GM12878 (cell line): ENCODE measurements around the gene TMC5. TPM values are rescaled to one million over a fixed set of nuclear protein-coding genes. Genes with fewer than 3 reads are reported as not detected.
A peak's percentile ranks its signal among the peaks of the same experiment; 100 is the strongest.

Source experiments
- ATAC-seq: fragments of 200-7000 bp; cut with Tn5 transposase; 3 replicates; pipeline ENCODE4 v1.9.1; 2020; ENCODE audit warnings: mild to moderate bottlenecking, moderate library complexity
- Bru-seq: library from RNA; stranded (reverse); fragments of 400-500 nt; gene quantifications from one replicate; lab custom pipeline; 2021; lab: Mats Ljungman, UMichigan
- BruChase-seq, 2 experiments: library from RNA; stranded (reverse); fragments of 400-500 nt; gene quantifications; one replicate each; lab custom pipeline; 2021; lab: Mats Ljungman, UMichigan
- BruUV-seq: library from RNA; stranded (reverse); fragments of 400-500 nt; replicated peaks from 2 replicates; lab custom pipeline; 2021; lab: Mats Ljungman, UMichigan
- CTCF ChIA-PET: fragments of 300-600 bp; sonication (Branson Sonifier 250); formaldehyde crosslinking; extraction: SDS; loops from one replicate; lab custom pipeline; 2021; ENCODE audit warnings: inconsistent platforms; lab: Yijun Ruan, JAX
- POLR2A ChIA-PET: fragments of 350-600 bp; formaldehyde crosslinking; extraction: SDS; loops from one replicate; lab custom pipeline; 2021; ENCODE audit warnings: inconsistent platforms; lab: Charles Lee
- RAD21 ChIA-PET: fragments of 300-600 bp; sonication (Branson Sonifier 250); formaldehyde crosslinking; loops from one replicate; lab custom pipeline; 2023; ENCODE audit warnings: antibody characterized with exemption; ENCODE audit not compliant: unreplicated experiment; lab: Charles Lee
- SMC1A ChIA-PET: fragments of 300-600 bp; sonication (Branson Sonifier 250); formaldehyde crosslinking; loops from one replicate; lab custom pipeline; 2023; ENCODE audit not compliant: unreplicated experiment, uncharacterized antibody; lab: Charles Lee
- DNase-seq: peaks from one replicate; pipeline ENCODE4 v3.0.0-alpha.2; 2011; ENCODE audit warnings: low read depth, low spot score
- FAIRE-seq: peaks from 3 replicates; lab custom pipeline; 2011; peaks lifted over from hg19 to GRCh38; lab: Jason Lieb, UNC
- H2AFZ ChIP-seq: 2 replicates; pipeline ENCODE4 v1.6.0; 2011; ENCODE audit warnings: low read depth, low read length, control low read depth; ENCODE audit not compliant: control insufficient read depth
- H3K27ac ChIP-seq: 2 replicates; pipeline ENCODE4 v1.5.1; 2011; ENCODE audit warnings: control low read depth; ENCODE audit not compliant: control insufficient read depth, insufficient read depth
- H3K27me3 ChIP-seq, 2 experiments: replicated peaks in 1 of 2; 2 replicates each; pipeline versions ENCODE4 v1.6.0 to v1.6.1; 2011; ENCODE audit warnings: low read length in 1 of 2; ENCODE audit not compliant: control insufficient read depth in 2 of 2, insufficient read depth in 2 of 2
- H3K36me3 ChIP-seq, 2 experiments: 2 replicates each; pipeline ENCODE4 v1.5.1; 2011; ENCODE audit warnings: low read length in 1 of 2; ENCODE audit not compliant: control insufficient read depth in 2 of 2, insufficient read depth in 2 of 2
- H3K4me1 ChIP-seq: 2 replicates; pipeline ENCODE4 v1.6.1; 2011; ENCODE audit warnings: mild to moderate bottlenecking, low read length, moderate library complexity, mixed read lengths; ENCODE audit not compliant: control insufficient read depth, insufficient read depth
- H3K4me2 ChIP-seq: 2 replicates; pipeline ENCODE4 v1.6.0; 2011; ENCODE audit warnings: control low read depth; ENCODE audit not compliant: control insufficient read depth, insufficient read depth
- H3K4me3 ChIP-seq: fragments of 200-600 bp; sonication (generic); 2 replicates; pipeline ENCODE4 v1.5.1; 2016
- H3K79me2 ChIP-seq: 2 replicates; pipeline ENCODE4 v1.6.0; 2011; ENCODE audit warnings: low read length; ENCODE audit not compliant: control insufficient read depth, insufficient read depth
- H3K9ac ChIP-seq: 2 replicates; pipeline ENCODE4 v1.8.0; 2011; ENCODE audit warnings: low read length, control low read depth, mixed read lengths; ENCODE audit not compliant: control insufficient read depth, insufficient read depth
- H3K9me3 ChIP-seq: replicated peaks from 3 replicates; pipeline ENCODE4 v1.5.1; 2011; ENCODE audit warnings: mild to moderate bottlenecking, low read length; ENCODE audit not compliant: control insufficient read depth, insufficient read depth
- H4K20me1 ChIP-seq: 2 replicates; pipeline ENCODE4 v1.6.0; 2011; ENCODE audit not compliant: control insufficient read depth, insufficient read depth
- CBFB ChIP-seq: IDR thresholded peaks from 2 replicates; pipeline ENCODE4 v1.6.1; 2016; ENCODE audit warnings: antibody characterized with exemption, low read depth
- CEBPB ChIP-seq, 2 experiments: fragments of 150-350 bp in 1 of 2; IDR thresholded peaks; 2 replicates each; pipeline ENCODE4 v1.6.1; 2012 to 2014; ENCODE audit warnings: low read depth in 2 of 2, low read length in 2 of 2, borderline replicate concordance in 1 of 2, inconsistent platforms in 1 of 2
- GABPA ChIP-seq: IDR thresholded peaks from 2 replicates; pipeline ENCODE4 v1.6.1; 2014; ENCODE audit warnings: antibody characterized with exemption, low read depth, mild to moderate bottlenecking, inconsistent platforms
- HDAC2 ChIP-seq: fragments of 200-600 bp; sonication (generic); IDR thresholded peaks from 2 replicates; pipeline ENCODE4 v1.6.1; 2017
- IRF3 ChIP-seq: fragments of 450-650 bp; IDR thresholded peaks from 2 replicates; pipeline ENCODE4 v1.6.1; 2014; ENCODE audit warnings: mild to moderate bottlenecking
- MYB ChIP-seq: fragments of 150-350 bp; IDR thresholded peaks from 2 replicates; pipeline ENCODE4 v1.6.1; 2014; ENCODE audit warnings: mild to moderate bottlenecking, low read depth, low read length, borderline replicate concordance
- NFYB ChIP-seq: IDR thresholded peaks from 2 replicates; pipeline ENCODE4 v1.6.1; 2011; ENCODE audit warnings: low read depth, mild to moderate bottlenecking, low read length, improper control_type of control experiment, moderate library complexity; ENCODE audit not compliant: insufficient read depth
- NR2C1 ChIP-seq: fragments of 450-650 bp; IDR thresholded peaks from 2 replicates; pipeline ENCODE4 v1.6.1; 2017; ENCODE audit warnings: antibody characterized with exemption, mild to moderate bottlenecking, moderate library complexity
- PBX3 ChIP-seq: IDR thresholded peaks from 2 replicates; pipeline ENCODE4 v1.6.1; 2011; ENCODE audit warnings: mild to moderate bottlenecking, low read depth, low read length, moderate library complexity; ENCODE audit not compliant: insufficient replicate concordance
- POLR2A ChIP-seq: IDR thresholded peaks from 2 replicates; pipeline ENCODE4 v1.6.1; 2011; ENCODE audit warnings: low read depth, mild to moderate bottlenecking, low read length
- RAD51 ChIP-seq: fragments of 450-650 bp; IDR thresholded peaks from 2 replicates; pipeline ENCODE4 v1.6.1; 2016; ENCODE audit warnings: moderate library complexity, mild to moderate bottlenecking, inconsistent platforms
- SIN3A ChIP-seq: IDR thresholded peaks from 2 replicates; pipeline ENCODE4 v1.6.1; 2012; ENCODE audit warnings: low read depth, low read length, improper control_type of control experiment
- SP1 ChIP-seq: IDR thresholded peaks from one replicate; pipeline ENCODE4 v1.6.1; 2011; ENCODE audit warnings: low read depth, low read length
- ZNF217 ChIP-seq: fragments of 450-650 bp; IDR thresholded peaks from 2 replicates; pipeline ENCODE4 v1.6.1; 2017; ENCODE audit warnings: antibody characterized with exemption, mild to moderate bottlenecking
- WGBS: methylation state at CpG from one replicate; pipeline ENCODE4 v1.1.6; 2016; ENCODE audit warnings: low lambda C conversion rate; ENCODE audit not compliant: insufficient replicate concordance, insufficient coverage; ENCODE audit errors: missing lambda C conversion rate; 5-methylcytosine and 5-hydroxymethylcytosine counted together
- in situ Hi-C: fragments of 300-500 bp; cut with MboI; formaldehyde crosslinking; loops from 9 replicates; pipeline ENCODE4 v1.14.3; 2018; ENCODE audit warnings: mixed read lengths
- intact Hi-C: fragments of 100-400 bp; cut with micrococcal nuclease; formaldehyde crosslinking; loops from one replicate; pipeline ENCODE4 v1.14.2; 2022; ENCODE audit not compliant: unreplicated experiment
- long read RNA-seq, 2 experiments: library from polyadenylated mRNA; unstranded; transcript quantifications; one replicate each; pipeline ENCODE4 v2.0.0, GENCODE V29; 2019 to 2020
- polyA minus RNA-seq, 3 experiments: library from RNA; depleted of rRNA, polyadenylated mRNA; stranded (reverse); fragments of >200 nt; gene quantifications; 2 replicates each; pipeline ENCODE4 v1.2.3, GENCODE V29; 2011
- polyA plus RNA-seq, 11 experiments: library from polyadenylated mRNA; depleted of rRNA in 4 of 11; unstranded in 6 of 11; stranded (reverse) in 5 of 11; fragments of >200 nt; fragmentation: Nextera tagmentation in 4 of 11; fragmentation: Illumina TruSeq in 1 of 11; extraction: Ambion mirVana in 4 of 11; extraction: Trizol in 1 of 11; gene quantifications; 1 replicate in 1 of 11; 2 replicates in 10 of 11; pipeline versions ENCODE4 v1.2.1 to v1.2.3, GENCODE V29; 2011 to 2016; ENCODE audit warnings: inconsistent platforms in 2 of 11, missing spikeins in 2 of 11, low read depth in 1 of 11
- total RNA-seq, 4 experiments: library from RNA; depleted of rRNA in 3 of 4; stranded (reverse); fragments of >200 nt in 3 of 4; fragmentation: Illumina TruSeq in 1 of 4; extraction: Trizol in 1 of 4; gene quantifications; 2 replicates each; pipeline versions ENCODE4 v1.2.1 to v1.2.3, GENCODE V29; 2013 to 2021
- TF ChIP-seq, protein P1 (sequence below): IDR thresholded peaks from 2 replicates; pipeline ENCODE4 v1.6.1; 2012; ENCODE audit warnings: low read depth, low read length, improper control_type of control experiment

TMC5 gene, protein sequence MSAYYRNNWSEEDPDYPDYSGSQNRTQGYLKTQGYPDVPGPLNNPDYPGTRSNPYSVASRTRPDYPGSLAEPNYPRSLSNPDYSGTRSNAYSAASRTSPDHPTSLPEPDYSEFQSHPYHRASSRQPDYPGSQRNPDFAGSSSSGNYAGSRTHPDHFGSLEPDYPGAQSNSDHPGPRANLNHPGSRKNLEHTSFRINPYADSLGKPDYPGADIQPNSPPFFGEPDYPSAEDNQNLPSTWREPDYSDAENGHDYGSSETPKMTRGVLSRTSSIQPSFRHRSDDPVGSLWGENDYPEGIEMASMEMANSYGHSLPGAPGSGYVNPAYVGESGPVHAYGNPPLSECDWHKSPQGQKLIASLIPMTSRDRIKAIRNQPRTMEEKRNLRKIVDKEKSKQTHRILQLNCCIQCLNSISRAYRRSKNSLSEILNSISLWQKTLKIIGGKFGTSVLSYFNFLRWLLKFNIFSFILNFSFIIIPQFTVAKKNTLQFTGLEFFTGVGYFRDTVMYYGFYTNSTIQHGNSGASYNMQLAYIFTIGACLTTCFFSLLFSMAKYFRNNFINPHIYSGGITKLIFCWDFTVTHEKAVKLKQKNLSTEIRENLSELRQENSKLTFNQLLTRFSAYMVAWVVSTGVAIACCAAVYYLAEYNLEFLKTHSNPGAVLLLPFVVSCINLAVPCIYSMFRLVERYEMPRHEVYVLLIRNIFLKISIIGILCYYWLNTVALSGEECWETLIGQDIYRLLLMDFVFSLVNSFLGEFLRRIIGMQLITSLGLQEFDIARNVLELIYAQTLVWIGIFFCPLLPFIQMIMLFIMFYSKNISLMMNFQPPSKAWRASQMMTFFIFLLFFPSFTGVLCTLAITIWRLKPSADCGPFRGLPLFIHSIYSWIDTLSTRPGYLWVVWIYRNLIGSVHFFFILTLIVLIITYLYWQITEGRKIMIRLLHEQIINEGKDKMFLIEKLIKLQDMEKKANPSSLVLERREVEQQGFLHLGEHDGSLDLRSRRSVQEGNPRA
- total RNA-seq (2013; cell fraction: nucleolus; rRNA removed) = 0.06 TPM in 1 of 2 replicates, not detected in the other
- total RNA-seq (2014; rRNA removed) = 0.27 TPM in 1 of 2 replicates, not detected in the other
- not detected in 2 replicates for total RNA-seq (2014; rRNA removed; fragmentation: Illumina TruSeq; extraction: Trizol)
- 0.19 TPM in 1 of 2 replicates, not detected in the other for total RNA-seq (2021)
- not detected for polyA plus RNA-seq (2011; ENCODE audit: low read depth)
- 0.01 TPM in 1 of 2 replicates, not detected in the other for polyA plus RNA-seq (2011; rRNA removed)
- polyA plus RNA-seq (2011; cell fraction: cytosol; rRNA removed) = not detected in 2 replicates
- not detected in 2 replicates for polyA plus RNA-seq (2011; cell fraction: nucleus; rRNA removed)
- polyA plus RNA-seq (2012) = not detected in 2 replicates
- polyA plus RNA-seq (2014; fragmentation: Illumina TruSeq; extraction: Trizol) = 0.04 TPM in 1 of 2 replicates, not detected in the other
- polyA plus RNA-seq (2014; fragmentation: Nextera tagmentation; extraction: Ambion mirVana) = under 1 TPM; 0.07 to 0.08 TPM
- not detected in 2 replicates for polyA plus RNA-seq (2014; rRNA removed)
- polyA plus RNA-seq (2016; fragmentation: Nextera tagmentation; extraction: Ambion mirVana) = under 1 TPM in 1 of 2 experiments, not detected in 1; 0.10 TPM
- polyA minus RNA-seq (2011; rRNA and poly(A)+ RNA removed) = not detected in 2 replicates
- polyA minus RNA-seq (2011; cell fraction: cytosol; rRNA and poly(A)+ RNA removed) = not detected in 2 replicates
- not detected in 2 replicates for polyA minus RNA-seq (2011; cell fraction: nucleus; rRNA and poly(A)+ RNA removed)
- Bru-seq, nascent RNA = percentile 3 among the genes with signal in this experiment
- percentile 2 among the genes with signal in this experiment for BruChase-seq, experiment 1, labeled RNA remaining after a 6-hour chase
- BruChase-seq, experiment 2, labeled RNA remaining after a 2-hour chase = percentile 4 among the genes with signal in this experiment
- long read RNA-seq, experiment 1 = 0 reads
- long read RNA-seq, experiment 2, partial matches to known transcripts = 1 of 2 reads
- long read RNA-seq, experiment 2, other reads (novel, unspliced or antisense) = 1 of 2 reads

- H3K4me3 ChIP-seq = no peak within 1 kb of the TSS
- no TSS peak for BruUV-seq
- FAIRE-seq (no peak), DNase-seq (no peak), ATAC-seq (no peak)
- H3K36me3 ChIP-seq = no peaks in the 10 kb centered on the region
- no peaks in the 10 kb centered on the region for H3K27me3 ChIP-seq
- H3K27ac ChIP-seq = no peak within 1 kb of the TSS
- no peak within 1 kb of the TSS for H3K4me2 ChIP-seq
- 47% methylated on average over 12 of the region's 12 CpGs for WGBS
- H3K9me3 ChIP-seq = no peaks in the 10 kb centered on the region
- H2AFZ ChIP-seq = no peak within 1 kb of the TSS
- ChIA-PET POLR2A (interaction anchor here (0.6 kb wide), 1 partner anchor 1829 kb away, joined by 3 read pairs; no protein-coding TSS in a partner anchor), RAD21 (no interaction called here), CTCF (interaction anchor here (0.7 kb wide), 1 partner anchor 136 kb away, joined by 4 read pairs; no protein-coding TSS in a partner anchor), SMC1A (interaction anchor here (0.8 kb wide), 1 partner anchor 10 kb away, joined by 3 read pairs; no protein-coding TSS in a partner anchor)
- in situ Hi-C loops = no loop called here
- no peaks in the 10 kb centered on the region for H4K20me1 ChIP-seq
- H3K79me2 ChIP-seq = no peaks in the 10 kb centered on the region
- H3K4me1 ChIP-seq = no peaks in the 10 kb centered on the region
- intact Hi-C loops = no loop called here
- H3K9ac ChIP-seq = no peak within 1 kb of the TSS
- TF ChIP-seq CEBPB (IDR thresholded peaks at IDR 0.05; ENCODE audit: borderline replicate concordance in 1 of 2, low read depth in 2 of 2, low read length in 2 of 2) = no peak
- no peak for TF ChIP-seq IRF3
- no peak for TF ChIP-seq RAD51
- no peak for TF ChIP-seq SIN3A
- no peak for TF ChIP-seq POLR2A
- no peak for TF ChIP-seq MYB
- no peak for TF ChIP-seq ZNF217
- TF ChIP-seq PBX3 = no peak
- TF ChIP-seq, protein P1, sequence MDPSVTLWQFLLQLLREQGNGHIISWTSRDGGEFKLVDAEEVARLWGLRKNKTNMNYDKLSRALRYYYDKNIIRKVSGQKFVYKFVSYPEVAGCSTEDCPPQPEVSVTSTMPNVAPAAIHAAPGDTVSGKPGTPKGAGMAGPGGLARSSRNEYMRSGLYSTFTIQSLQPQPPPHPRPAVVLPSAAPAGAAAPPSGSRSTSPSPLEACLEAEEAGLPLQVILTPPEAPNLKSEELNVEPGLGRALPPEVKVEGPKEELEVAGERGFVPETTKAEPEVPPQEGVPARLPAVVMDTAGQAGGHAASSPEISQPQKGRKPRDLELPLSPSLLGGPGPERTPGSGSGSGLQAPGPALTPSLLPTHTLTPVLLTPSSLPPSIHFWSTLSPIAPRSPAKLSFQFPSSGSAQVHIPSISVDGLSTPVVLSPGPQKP = no peak
- TF ChIP-seq NR2C1 = no peak
- no peak for TF ChIP-seq CBFB
- TF ChIP-seq GABPA = no peak
- no peak for TF ChIP-seq SP1
- TF ChIP-seq HDAC2 = no peak
- no peak for TF ChIP-seq NFYB
Measured at GRCh38 chr16:19417640-19418039, at the start of gene TMC5. TSS of gene TMC5 (plus strand) at chr16:19417883. CDS start at chr16:19440039, 22,156 bp downstream.
